ENCODE data around the gene CRYGA.

The CRYGA gene, protein sequence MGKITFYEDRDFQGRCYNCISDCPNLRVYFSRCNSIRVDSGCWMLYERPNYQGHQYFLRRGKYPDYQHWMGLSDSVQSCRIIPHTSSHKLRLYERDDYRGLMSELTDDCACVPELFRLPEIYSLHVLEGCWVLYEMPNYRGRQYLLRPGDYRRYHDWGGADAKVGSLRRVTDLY

DNA sequence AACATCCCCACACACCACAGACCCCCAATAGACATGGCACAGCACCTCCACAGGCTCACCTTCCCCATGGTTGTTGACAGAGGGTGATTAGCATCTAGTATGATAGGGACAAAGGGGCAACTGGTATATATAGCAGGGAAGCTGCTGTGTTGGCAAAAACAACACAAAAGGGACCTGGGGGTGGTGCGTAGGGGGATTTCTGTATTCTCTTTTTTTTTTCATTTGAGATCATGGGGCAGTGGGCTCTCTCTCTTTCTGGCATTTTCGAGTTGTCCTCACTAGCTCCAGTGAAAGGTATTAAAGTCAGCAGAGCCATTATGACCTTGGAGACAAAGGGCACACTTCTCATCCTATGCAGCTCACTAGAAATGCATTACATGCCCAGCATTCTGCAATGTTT lies at the start of gene CRYGA:
Gene CRYGA, minus strand, starts transcription at position 101 of the 400 bp plus-strand sequence. Its CDS starts 33 bp downstream, at position 68.
- no peak for DNase-seq

DNA sequence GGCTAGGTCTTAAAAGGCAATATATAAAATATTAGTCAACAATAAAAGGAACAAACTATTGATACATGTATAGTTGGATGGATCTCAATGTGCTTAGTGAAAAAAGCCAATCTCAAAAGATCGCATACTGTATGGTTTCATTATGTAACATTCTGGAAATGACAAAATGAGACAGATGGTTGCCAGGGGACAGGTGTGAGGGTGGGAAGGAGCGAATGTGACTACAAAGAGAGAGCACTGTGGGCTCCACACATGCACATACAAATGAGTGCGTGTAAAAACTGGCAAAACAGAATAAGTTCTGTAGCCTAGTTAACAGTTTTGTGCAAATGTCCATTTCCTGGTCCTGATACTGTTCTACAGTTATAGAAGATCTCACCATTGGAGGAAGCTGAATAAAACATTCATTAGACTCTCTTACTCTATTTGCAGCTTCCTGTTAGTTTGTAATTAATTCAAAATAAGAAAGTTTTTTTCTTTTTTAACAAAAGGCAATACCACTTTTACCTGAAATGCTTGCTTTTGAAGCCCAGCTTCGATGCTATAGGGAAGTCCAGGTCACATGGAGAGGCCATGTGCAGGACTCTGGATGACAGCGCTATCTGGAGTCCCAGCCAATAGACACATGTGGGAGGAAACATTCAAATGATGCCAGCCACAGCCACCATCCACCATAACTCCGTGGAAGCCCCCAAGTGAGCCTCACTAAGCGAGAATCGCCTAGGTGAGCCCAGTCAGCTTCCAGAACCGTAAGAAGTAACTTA lies 47.5 kb upstream of the CRYGA start:
- no peak for DNase-seq

DNA sequence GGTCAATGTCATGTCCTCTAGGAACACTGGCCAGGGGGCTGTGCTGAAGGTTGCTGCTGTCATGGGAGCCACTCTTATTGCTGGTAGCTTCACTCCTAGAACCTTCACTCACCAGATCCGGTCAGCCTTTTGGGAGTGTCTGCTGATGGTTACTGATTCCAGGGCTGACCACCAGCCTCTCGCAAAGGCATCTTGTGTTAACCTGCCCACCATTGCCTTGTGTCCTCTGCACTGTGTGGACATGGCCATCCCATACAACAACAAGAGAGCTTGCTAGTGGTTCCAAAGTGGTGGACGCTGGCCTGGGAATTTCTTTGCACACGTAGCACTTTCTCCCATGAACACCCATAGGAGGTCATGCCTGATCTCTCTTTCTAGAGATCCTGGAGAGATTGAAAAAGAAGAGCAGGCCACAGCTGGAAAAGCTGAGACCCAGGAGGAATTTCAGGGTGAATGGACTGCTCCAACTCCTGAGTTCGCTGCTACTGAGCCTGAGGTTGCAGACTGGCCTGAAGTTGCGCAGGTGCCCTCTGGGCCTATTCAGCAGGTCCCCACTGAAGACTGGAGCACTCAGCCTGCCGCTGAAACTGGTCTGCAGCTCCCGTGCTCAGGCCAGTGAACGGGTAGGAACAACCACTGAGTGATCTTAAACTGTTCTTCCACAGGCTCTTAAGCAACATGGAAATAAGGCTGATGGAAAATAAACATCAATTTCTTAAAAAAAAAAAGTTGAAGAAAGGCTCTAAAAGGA lies 45.1 kb upstream of the CRYGA start:
- DNase-seq = no peak

DNA sequence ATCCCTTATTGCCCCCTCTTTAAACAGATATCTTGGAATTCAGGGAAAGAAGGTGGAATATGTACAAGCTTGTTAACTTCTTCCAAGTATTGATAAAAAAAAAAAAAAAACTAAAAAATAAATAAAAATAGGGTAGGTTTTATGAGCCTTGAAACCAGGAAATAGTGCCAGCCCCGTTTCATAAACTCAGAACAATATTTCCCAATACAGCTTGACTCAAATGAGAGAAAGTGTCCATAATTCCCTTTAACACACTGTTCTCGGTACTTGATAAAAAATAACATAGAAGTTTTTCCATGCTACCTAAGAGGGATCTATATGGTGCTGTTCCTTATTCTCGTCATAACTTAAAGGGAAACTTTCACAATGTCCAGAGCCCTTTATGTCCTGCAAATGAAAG lies 44.4 kb upstream of the CRYGA start:
- DNase-seq = no peak

DNA sequence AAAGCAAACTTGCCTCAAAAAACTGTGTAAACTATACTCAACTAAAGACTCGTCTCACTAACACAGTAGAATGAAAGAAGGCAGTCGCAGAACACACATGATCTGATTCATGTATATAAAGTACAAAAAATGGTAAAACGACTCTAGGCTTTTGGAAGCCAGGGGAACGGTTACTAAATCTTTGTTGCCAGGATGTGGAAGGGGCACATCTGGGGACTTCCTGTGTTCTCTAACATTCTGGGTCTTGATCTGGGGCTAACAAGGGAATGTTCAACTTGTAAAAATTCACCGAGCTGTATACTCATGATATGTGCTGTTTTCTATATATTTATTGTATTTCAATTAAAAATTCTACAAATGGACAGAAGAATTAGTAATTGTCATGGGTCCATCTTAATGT lies 40.8 kb upstream of the CRYGA start:
- no peak for DNase-seq

DNA sequence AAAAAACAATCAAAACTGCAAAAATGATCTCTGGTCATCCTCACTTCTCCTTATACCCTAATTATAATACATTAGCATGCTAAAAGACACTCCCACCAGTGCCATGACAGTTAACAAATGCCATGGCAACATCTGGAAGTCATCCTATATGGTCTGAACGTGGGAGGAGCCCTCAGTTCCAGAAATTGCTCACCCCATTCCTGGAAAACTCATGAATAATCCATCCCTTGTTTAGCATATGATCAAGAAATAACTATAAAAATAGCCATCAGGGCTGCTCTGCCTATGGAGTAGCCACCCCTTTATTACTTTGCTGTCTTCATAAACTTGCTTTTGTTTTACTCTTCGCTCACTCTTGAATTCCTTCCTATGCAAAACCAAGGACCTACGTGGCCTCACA lies 32.1 kb upstream of the CRYGA start:
- no peak for DNase-seq

DNA sequence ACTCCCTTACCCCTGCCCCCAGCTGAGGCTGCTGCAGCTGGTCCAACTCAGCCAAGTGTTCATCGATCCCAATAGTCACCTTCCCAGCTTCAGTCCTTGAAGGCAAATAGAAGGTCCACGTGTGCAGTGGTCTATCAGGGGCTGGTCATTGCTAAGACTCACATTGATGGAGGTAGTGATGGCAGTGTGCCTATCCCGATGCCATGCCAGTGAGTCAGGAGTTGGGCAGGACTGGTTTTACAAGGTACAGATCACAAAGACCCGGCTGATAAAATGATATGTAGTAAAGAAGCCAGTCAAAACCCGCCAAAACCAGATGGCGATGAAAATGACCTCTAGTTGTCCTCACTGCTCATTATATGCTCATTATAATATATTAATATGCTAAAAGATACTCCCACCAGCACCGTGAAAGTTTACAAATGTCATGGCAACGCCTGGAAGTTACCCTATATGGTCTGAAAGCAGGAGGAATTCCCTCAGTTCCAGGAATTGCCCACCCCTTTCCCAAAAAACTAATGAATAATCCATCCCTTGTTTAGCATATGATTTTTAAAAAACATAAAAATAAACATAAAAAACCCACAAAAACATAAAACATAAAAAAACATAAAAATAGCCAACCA lies 29.3 kb upstream of the CRYGA start:
- no peak for DNase-seq

DNA sequence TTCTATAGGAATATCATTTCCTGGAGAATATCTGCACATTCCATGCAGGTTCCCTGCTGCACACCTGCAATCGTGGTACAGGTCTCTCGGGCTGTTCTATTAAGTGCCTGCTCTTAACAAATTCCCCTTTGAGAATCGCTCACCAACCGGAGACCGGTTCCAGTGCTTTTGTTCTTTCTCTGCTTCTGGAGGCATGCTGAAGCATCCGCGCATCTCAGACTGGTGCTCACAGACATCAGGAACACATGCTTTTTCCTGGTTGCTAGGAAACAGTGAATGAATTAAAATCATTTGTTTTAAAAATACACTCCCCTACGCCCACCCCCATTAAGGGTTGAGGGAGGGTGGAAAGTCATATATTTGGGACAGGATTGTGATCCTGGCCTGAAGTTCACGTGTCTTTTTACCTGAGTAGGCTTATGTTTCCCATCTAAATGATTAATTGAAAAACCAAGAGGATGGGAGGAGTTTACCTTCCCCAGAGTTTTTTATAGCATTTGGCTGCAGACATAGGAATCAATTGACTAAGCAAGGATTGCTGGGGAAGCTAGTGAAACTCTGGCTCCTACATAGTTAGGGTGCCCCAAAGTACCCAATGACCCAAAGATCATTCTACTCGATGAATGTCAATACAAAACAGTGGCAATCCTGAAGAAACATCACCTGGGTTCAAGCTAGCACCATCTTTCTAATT lies 26.6 kb upstream of the CRYGA start, which contains the start of gene C2orf80:
Gene C2orf80, minus strand, starts transcription at position 221 of the 694 bp plus-strand sequence. CDS start 3,044 bp downstream, outside the sequence.
- DNase-seq = no peak

DNA sequence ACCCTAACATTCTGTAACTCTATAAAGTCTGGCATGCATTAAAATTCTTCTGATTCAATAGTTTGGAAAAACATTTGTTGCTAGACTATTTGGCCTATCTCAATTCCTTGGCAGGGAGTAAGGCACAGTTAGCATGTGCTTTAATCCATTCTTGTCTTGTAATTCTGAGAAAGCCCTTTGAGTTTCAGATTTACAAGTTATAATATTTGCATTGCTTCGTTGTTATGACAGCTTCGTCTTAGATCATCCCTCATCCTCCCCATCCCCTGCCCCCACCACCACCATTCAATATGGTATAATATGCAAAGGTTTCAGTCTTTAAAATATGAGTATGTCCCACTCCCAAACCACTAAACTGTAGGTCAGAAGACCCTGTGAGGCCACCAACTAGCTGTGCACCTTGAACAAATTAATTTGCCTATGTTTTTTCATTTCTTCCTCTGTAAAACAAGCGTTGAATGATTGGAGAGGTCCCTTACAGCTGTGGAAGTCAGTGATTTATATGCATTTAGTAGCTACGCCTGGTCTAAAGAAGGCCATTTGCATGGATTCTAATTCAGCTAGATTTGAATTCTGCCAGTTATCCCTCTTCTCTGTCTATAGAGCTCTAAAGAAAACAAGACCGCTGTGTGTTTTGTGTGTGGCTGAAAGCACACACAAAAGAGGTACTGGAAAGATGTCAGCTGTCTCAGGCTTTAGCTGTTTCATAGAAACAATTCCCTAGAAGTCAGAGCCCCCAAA lies 25.9 kb upstream of the CRYGA start:
- no peak for DNase-seq

DNA sequence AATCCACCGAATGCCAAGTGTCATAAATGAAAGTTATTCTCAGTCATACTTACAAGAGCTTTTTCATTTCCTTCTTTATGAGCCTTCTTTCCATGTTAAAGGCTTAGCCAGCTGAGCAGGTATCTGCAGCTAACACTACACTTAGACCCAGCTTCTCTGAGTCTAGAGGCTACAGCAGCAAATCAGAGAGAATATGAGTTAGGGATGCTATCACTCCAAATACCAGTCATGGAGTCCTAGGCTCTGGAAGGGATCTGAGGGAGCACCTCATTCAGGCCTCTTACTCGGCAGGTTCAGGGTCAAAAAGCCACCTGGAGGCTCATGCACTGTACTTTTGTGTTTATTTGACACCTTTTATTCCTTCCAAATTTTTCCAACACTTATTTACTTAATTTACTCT lies 23.5 kb upstream of the CRYGA start:
- no peak for DNase-seq

DNA sequence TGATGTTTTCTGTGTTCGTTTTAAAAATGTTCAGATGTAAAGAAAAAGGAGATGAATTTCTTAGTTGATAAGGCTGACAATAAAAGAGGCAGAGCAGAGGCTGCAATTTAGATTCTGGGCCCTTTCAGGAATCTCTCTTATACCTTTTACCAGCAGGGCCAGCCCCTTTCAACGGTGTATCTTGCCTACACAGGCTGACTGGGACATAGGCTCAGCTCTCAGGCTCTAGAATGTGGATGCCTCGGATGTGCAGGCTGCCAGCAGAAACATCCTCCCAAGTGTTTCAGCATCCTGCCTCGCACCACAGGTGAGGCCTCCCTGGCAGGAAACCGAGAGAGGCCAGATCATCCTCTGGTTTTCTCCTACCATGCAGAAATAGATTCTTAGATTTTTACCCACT lies 23.1 kb upstream of the CRYGA start:
- DNase-seq = no peak

DNA sequence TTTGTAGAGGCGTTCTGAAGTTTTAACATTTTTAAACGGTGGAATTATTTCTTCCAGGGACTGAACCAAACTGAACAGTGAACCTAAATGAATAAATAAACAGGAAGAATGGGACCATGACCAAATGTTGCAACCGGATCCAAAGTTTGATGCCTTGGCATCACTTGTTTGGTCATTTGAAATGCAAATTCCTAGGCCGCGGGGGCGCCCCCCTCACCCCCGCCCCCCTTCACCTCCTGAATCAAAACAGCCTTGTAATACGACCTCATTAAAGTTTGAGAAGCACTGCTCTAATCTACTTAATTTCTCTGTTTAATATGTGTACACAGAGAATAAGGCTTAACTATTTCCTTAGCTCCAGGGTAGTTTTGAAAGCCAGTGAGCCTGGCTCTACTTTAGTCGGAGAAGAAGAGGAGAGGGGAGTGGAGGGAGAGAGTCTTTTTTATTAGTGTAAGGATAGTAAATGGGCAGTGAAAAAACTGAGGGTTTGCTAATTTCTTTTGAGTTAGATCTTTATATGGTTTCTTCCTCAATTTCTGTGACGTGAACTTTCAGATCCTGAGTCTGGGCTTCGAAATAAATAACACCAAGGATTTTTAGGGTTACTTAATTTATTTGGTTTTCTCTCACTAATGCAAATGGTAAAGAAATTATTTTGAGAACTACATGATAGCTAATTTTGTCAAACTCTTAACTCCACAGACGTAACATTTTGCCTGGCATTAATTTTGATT lies 20.8 kb upstream of the CRYGA start:
- no peak for DNase-seq

DNA sequence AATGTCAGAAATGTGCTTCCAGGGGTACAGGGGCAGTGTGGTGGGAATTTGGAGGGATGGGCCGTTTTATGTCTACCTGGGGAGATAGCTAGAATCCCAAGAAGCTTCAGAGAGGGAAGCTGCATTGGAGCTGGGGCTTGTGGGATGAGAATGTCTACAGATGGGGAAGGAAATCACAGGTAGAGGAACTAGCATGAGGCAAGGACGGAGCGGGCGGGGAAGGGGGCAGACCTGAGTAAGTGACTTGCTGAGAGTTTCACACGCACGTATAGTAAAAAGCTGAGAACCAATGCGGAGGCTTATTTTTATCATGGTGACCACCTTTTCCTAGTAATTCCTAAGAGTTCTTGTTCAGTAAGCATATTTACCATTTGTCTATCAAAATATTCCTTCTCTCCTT lies 20.1 kb upstream of the CRYGA start:
- DNase-seq = no peak

DNA sequence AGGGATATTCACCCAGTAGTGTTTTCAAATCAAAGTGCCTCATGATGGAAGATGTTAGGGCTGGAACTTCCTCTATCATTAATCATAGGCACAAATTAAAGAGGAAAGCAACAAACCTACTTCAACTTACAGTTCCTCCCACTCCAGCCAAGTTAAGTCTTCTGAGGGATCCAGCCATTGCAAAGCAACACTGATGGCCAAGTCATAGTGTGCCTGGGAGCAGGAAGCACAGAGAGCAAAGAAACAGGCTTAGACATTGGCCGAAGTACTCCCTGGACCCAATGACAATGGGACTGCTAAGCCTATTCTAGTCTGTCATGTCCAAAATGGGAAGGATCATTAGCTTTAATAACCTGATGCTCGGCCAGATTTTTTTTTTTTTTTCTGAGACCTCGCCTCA lies 19.4 kb upstream of the CRYGA start:
- DNase-seq = no peak

DNA sequence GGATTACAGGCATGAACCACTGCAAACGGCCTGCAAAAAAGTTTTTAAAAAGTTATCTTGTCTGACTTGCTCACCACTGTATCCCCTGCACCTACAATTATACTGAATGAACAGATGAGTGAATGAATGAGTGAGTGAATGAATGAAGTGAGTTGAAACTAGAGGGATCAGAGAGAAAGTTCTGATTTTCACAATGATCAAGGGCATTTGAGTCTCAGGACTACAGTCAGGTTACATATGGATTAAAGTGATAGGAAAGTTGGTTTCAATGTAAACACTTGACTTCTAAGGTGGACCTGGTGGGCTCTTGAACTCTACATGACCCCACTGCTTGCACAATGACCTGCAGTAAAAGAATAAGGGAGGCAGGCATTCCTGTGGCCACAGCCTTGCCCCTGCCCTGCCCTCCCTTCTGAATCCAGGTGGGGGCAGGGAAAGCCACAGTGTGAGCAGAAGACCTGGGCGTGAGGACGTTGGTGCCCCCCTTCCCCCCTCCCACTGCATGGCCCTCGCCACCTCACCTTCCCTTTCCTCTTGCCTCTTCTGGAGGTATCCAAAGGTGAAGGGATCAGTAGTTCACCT lies 15.7 kb upstream of the CRYGA start:
- no peak for DNase-seq

DNA sequence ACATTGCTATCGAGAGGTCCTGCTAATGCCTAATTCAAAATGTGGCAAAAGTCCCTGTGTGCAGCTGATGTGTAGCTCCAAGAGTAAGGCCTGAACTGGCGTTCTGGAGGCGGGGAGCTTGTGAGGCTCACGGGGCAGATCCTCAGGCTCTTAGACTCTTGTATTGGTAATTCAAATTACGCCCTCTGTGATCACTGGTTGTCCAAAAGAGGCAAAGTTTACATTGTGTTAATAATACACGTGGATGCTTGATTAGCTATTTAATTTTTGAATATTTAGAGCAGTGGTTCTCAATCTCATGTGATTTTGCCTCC lies 12.4 kb upstream of the CRYGA start:
- DNase-seq = no peak

DNA sequence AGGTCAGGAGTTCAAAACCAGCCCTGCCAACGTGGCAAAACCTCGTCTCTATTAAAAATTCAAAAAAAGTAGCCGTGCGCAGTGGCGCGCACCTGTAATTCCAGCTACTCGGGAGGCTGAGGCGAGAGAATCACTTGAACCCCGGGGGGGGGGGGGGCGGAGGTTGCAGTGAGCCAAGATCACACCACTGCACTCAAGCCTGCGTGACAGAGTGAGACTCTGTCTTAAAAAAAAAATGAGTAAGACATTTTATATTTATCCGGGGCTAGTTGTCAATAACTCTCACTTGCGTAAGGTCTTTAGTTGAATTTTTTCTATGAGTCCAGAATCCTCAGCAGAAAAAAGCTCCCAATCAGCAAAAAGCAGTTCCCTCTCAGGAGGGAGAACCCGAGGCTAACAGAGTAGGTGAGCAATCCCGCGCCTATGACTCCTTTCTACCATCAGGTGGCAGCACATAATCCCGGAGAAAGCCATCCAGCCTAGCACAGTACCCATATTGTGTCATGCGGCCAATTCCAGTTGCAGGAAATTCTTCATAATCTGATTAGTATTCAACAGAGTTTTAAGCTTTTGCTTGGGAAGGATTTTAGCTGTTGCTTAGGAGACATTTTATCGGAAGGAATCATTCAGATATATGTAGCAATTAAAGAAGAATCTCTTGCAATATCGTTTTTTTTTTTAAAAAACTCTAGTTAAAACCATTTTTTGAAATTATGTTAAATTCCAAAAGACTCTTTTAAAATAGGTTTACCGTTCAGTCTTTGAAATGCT lies 11.9 kb upstream of the CRYGA start:
- peak; percentile 74 for DNase-seq

DNA sequence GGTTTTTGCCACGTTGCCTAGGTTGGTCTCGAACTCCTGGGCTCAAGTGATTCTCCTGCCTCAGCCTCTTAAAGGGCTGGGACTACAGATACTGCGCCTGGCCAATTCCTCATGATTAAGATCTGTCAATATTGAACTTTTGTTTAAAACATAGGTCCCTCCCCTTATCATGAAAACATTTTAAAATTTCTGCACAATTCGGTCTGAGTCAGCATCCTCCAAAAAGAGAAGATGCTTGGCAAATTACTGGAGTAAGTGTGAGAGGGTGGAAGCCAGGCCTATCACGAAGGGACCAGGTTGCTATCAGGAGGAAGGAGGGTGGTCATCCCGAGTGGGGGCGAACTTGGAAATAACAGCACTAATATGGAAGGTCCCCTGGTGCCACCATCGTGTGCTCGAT lies 10.8 kb upstream of the CRYGA start:
- DNase-seq = no peak

DNA sequence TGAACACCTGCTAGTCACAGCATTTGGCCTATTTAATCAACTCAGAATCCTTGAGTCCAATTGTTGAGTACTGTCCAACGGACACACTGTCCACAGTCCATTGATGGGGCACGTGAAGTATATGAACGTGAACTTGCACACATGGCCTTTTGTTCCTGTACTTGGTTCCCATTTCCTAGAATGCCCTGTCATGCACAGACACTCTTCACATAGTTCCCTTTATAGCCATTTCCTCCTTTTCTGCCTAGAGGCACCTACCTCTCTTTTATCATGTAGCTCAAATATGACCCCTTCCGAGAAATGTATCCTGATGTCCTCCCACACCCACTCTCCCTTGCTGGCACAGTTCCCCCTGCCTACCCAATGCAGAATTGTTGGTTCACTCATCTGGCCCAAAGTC lies 8.7 kb upstream of the CRYGA start:
- no peak for DNase-seq
